Esophagus (tissue), 2 donors: ENCODE measurements around the gene CD93. TPM values are rescaled to one million over a fixed set of nuclear protein-coding genes. Genes with fewer than 3 reads are reported as not detected.

Source experiments
- H3K27ac ChIP-seq, 2 donors: one replicate each; pipeline ENCODE4 v1.5.1; 2013; ENCODE audit warnings: low read depth in 2 of 2, mild to moderate bottlenecking in 2 of 2, inconsistent platforms in 1 of 2, low read length in 1 of 2, moderate library complexity in 1 of 2
- H3K27me3 ChIP-seq, 2 donors: one replicate each; pipeline ENCODE4 v1.6.1; 2013; ENCODE audit warnings: low read length in 2 of 2, control low read depth in 1 of 2, mild to moderate bottlenecking in 1 of 2; ENCODE audit not compliant: insufficient read depth in 2 of 2, control insufficient read depth in 1 of 2
- H3K36me3 ChIP-seq, 2 donors: one replicate each; pipeline ENCODE4 v1.6.1; 2013; ENCODE audit warnings: low read length in 1 of 2; ENCODE audit not compliant: control insufficient read depth in 2 of 2, insufficient read depth in 2 of 2
- H3K4me1 ChIP-seq, 2 donors: one replicate each; pipeline ENCODE4 v1.6.1; 2013; ENCODE audit warnings: low read length in 1 of 2; ENCODE audit not compliant: control insufficient read depth in 2 of 2, insufficient read depth in 2 of 2
- H3K4me3 ChIP-seq, 2 donors: one replicate each; pipeline ENCODE4 v1.5.1; 2013; ENCODE audit warnings: low read length in 2 of 2, mild to moderate bottlenecking in 2 of 2, low read depth in 1 of 2, moderate library complexity in 1 of 2
- H3K9me3 ChIP-seq, 2 donors: one replicate each; pipeline ENCODE4 v1.6.1; 2013; ENCODE audit warnings: mild to moderate bottlenecking in 2 of 2, low read depth in 1 of 2, low read length in 1 of 2, moderate library complexity in 1 of 2; ENCODE audit not compliant: control insufficient read depth in 2 of 2, insufficient read depth in 1 of 2
- WGBS, 2 donors: extraction: QIAGEN DNeasy Blood & Tissue Kit; methylation state at CpG; one replicate each; pipeline ENCODE4 v1.1.7; 2013; 5-methylcytosine and 5-hydroxymethylcytosine counted together
- polyA plus RNA-seq, 2 donors: library from polyadenylated mRNA; stranded (reverse); fragments of 200-250 nt; gene quantifications; one replicate each; pipeline ENCODE4 v1.2.3, GENCODE V29; 2013
- donor health status: healthy with polysubstance abuse.
- donor health status: Bipolar disorder and iron deficiency.

CD93 gene
- polyA plus RNA-seq, 2 donors = 1.8 to 2.8 TPM

GRCh38 chr20:23103284-23104018, 17.3 kb upstream of the CD93 start:
- 72 to 80% methylated on average over 11 of the region's 11 CpGs for WGBS, 2 donors
- Histone ChIP-seq H3K4me3 (no peak overlapping the region), H3K27ac (peak overlapping the region in 1 of 2 donors; percentile 65), H3K9me3 (no peaks in the 10 kb centered on the region), H3K36me3 (no peaks in the 10 kb centered on the region), H3K4me1 (peaks cover 8 to 13% of the 10 kb centered on the region in 2 donors), H3K27me3 (no peaks in the 10 kb centered on the region)

- Histone ChIP-seq H3K4me1 (peaks cover 8 to 23% of the 10 kb centered on the region in 2 donors), H3K4me3 (no peak overlapping the region), H3K9me3 (no peaks in the 10 kb centered on the region), H3K27ac (peak overlapping the region in 1 of 2 donors; percentile 35), H3K27me3 (no peaks in the 10 kb centered on the region), H3K36me3 (no peaks in the 10 kb centered on the region)
- 78 to 87% methylated on average over 5 of the region's 5 CpGs for WGBS, 2 donors
Measured at GRCh38 chr20:23101696-23102406, 15.7 kb upstream of the CD93 start.

- peak overlapping the region; percentile 60 to 86 for H3K27ac ChIP-seq
- H3K9me3 ChIP-seq = no peaks in the 10 kb centered on the region
- H3K36me3 ChIP-seq = no peaks in the 10 kb centered on the region
- no peak overlapping the region for H3K4me3 ChIP-seq
- H3K4me1 ChIP-seq = peaks cover 5 to 31% of the 10 kb centered on the region in 2 donors
- no peaks in the 10 kb centered on the region for H3K27me3 ChIP-seq
Measured at GRCh38 chr20:23100720-23101107, 14.6 kb upstream of the CD93 start.

DNA sequence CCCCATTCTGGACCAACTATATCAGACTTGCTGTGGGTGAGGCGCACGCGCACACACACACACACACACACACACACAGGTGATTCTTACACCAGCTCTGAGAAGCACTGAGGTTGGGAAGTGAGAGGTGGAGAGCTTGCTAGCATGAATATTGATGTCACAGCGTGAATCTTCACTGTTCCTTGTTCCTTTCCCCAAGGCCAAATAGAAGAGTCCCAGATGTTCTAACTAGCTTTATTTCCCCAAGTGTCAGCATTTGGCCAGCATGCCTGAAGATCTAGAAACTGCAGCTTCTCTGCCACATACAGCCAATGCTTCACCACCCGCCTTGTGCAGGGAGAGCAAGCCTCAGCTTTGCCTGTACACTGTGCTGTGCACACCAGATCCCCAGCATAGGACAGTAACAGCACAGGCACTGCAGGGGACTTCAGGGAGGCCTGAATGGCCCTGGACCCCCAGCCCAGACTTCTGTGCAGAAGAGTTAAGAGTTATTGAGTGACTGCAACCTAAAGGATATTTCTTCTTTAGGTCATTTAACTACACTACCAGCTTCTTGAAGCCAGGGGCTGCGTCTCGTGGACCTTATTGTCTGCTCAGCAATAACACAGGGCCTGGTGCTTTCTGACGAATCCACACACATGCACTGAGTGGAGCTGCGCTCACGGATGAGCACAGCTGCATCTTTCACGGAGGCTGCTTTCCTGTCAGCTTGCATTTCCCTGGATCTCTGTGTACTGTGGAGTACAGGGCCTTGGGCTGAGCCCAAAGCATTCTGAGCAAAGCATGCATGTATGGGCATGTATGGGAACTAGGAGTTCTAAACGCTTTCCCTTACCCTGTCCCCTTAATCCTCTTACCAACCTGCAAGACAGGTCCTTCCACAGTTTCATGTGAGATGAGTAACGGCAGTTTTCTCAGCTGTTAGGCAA, 13.9 kb upstream of the CD93 start:
- 51 to 67% methylated on average over 13 of the region's 13 CpGs for WGBS, 2 donors
- Histone ChIP-seq H3K36me3 (no peaks in the 10 kb centered on the region), H3K9me3 (no peaks in the 10 kb centered on the region), H3K4me1 (peaks cover 5 to 31% of the 10 kb centered on the region in 2 donors), H3K27me3 (no peaks in the 10 kb centered on the region), H3K27ac (peak overlapping the region; percentile 92 to 94), H3K4me3 (no peak overlapping the region)

GRCh38 chr20:23097636-23098580, 11.8 kb upstream of the CD93 start:
- H3K9me3 ChIP-seq = no peaks in the 10 kb centered on the region
- no peak overlapping the region for H3K4me3 ChIP-seq
- no peaks in the 10 kb centered on the region for H3K36me3 ChIP-seq
- peak overlapping the region; percentile 55 to 66 for H3K27ac ChIP-seq
- 77 to 80% methylated on average over 16 of the region's 16 CpGs for WGBS, 2 donors
- H3K4me1 ChIP-seq = peaks cover 6 to 42% of the 10 kb centered on the region in 2 donors
- H3K27me3 ChIP-seq = no peaks in the 10 kb centered on the region

- no peaks in the 10 kb centered on the region for H3K9me3 ChIP-seq
Measured at GRCh38 chr20:23096986-23097520, 10.9 kb upstream of the CD93 start.

GRCh38 chr20:23096097-23096496, 10.0 kb upstream of the CD93 start:
- H3K36me3 ChIP-seq = no peaks in the 10 kb centered on the region
- peaks cover 7 to 43% of the 10 kb centered on the region in 2 donors for H3K4me1 ChIP-seq
- WGBS, 2 donors = 91 to 95% methylated on average over 3 of the region's 3 CpGs
- H3K4me3 ChIP-seq = no peak overlapping the region
- H3K27me3 ChIP-seq = no peaks in the 10 kb centered on the region
- no peaks in the 10 kb centered on the region for H3K9me3 ChIP-seq
- peak overlapping the region in 1 of 2 donors; percentile 86 for H3K27ac ChIP-seq

More at GRCh38 chr20:23096986-23097520, 10.9 kb upstream of the CD93 start:
- WGBS, 2 donors = 50 to 61% methylated on average over 11 of the region's 11 CpGs
- H3K36me3 ChIP-seq = no peaks in the 10 kb centered on the region
- H3K27me3 ChIP-seq = no peaks in the 10 kb centered on the region
- H3K4me3 ChIP-seq = no peak overlapping the region
- H3K4me1 ChIP-seq = peaks cover 7 to 43% of the 10 kb centered on the region in 2 donors
- peak overlapping the region; percentile 84 to 86 for H3K27ac ChIP-seq

- no peak overlapping the region for H3K4me3 ChIP-seq
- H3K36me3 ChIP-seq = no peaks in the 10 kb centered on the region
- peaks cover 7 to 43% of the 10 kb centered on the region in 2 donors for H3K4me1 ChIP-seq
- peak overlapping the region; percentile 88 to 91 for H3K27ac ChIP-seq
- 51 to 58% methylated on average over 3 of the region's 3 CpGs for WGBS, 2 donors
- no peaks in the 10 kb centered on the region for H3K27me3 ChIP-seq
- H3K9me3 ChIP-seq = no peaks in the 10 kb centered on the region
Measured at GRCh38 chr20:23095499-23095898, 9.4 kb upstream of the CD93 start.
